WTC11 (cell line): Measurements from ENCODE around the gene WDR19. TPM values are rescaled to one million over a fixed set of nuclear protein-coding genes. Genes with fewer than 3 reads are reported as not detected.

Source experiments
- ATAC-seq: fragments of 200-7000 bp; cut with Tn5 transposase; 2 replicates; pipeline ENCODE4 v1.10.0; 2021; ENCODE audit warnings: mild to moderate bottlenecking, moderate library complexity
- CTCF ChIA-PET: fragments of 300-600 bp; sonication (Branson Sonifier 250); formaldehyde crosslinking; loops from one replicate; lab custom pipeline; 2021; ENCODE audit warnings: antibody characterized with exemption; lab: Charles Lee
- POLR2A ChIA-PET: fragments of 350-600 bp; sonication (Branson Sonifier 250); formaldehyde crosslinking; loops from one replicate; lab custom pipeline; 2021; ENCODE audit warnings: antibody characterized with exemption; lab: Charles Lee
- DNase-seq: peaks from one replicate; pipeline ENCODE4 v3.0.0; 2021; ENCODE audit warnings: low spot score
- H3K27ac Mint-ChIP-seq: 2 replicates; pipeline ENCODE4 v1.8.0; 2021; ENCODE audit warnings: mixed read lengths
- H3K27me3 Mint-ChIP-seq: 2 replicates; pipeline ENCODE4 v1.8.0; 2021; ENCODE audit warnings: low read depth, mild to moderate bottlenecking, moderate library complexity, mixed read lengths
- H3K36me3 Mint-ChIP-seq: 2 replicates; pipeline ENCODE4 v1.8.0; 2021; ENCODE audit warnings: mixed read lengths
- H3K4me1 Mint-ChIP-seq: 2 replicates; pipeline ENCODE4 v1.8.0; 2022; ENCODE audit warnings: mixed read lengths
- H3K4me3 Mint-ChIP-seq: 2 replicates; pipeline ENCODE4 v1.8.0; 2021; ENCODE audit warnings: mild to moderate bottlenecking, moderate library complexity, mixed read lengths
- H3K9me3 Mint-ChIP-seq: 2 replicates; pipeline ENCODE4 v1.8.0; 2021; ENCODE audit warnings: mixed read lengths
- AR ChIP-seq: fragments of 250-450 bp; sonication (Bioruptor Pico); IDR thresholded peaks from 2 replicates; pipeline ENCODE4 v1.9.0; 2021; ENCODE audit warnings: mild to moderate bottlenecking
- ATF6 ChIP-seq: sonication (generic); formaldehyde crosslinking; IDR thresholded peaks from 2 replicates; pipeline ENCODE4 v1.8.1; 2023; ENCODE audit warnings: mild to moderate bottlenecking, missing genetic modification reagents
- GRHL2 ChIP-seq: fragments of 250-450 bp; sonication (Bioruptor Pico); IDR thresholded peaks from 2 replicates; pipeline ENCODE4 v1.8.0; 2022; ENCODE audit warnings: mild to moderate bottlenecking, moderate library complexity; ENCODE audit not compliant: insufficient replicate concordance, severe bottlenecking
- GTF2I ChIP-seq: fragments of 250-450 bp; sonication (Bioruptor Pico); conservative IDR thresholded peaks from 2 replicates; pipeline ENCODE4 v1.4.0; 2021; ENCODE audit warnings: mild to moderate bottlenecking
- JAZF1 ChIP-seq: fragments of 250-450 bp; sonication (Bioruptor Pico); IDR thresholded peaks from 2 replicates; pipeline ENCODE4 v1.9.0; 2021; ENCODE audit warnings: moderate library complexity, mild to moderate bottlenecking, inconsistent platforms
- MAX ChIP-seq: sonication (generic); formaldehyde crosslinking; IDR thresholded peaks from 2 replicates; pipeline ENCODE4 v1.8.0; 2022; ENCODE audit warnings: mild to moderate bottlenecking, missing genetic modification reagents
- NFATC4 ChIP-seq: fragments of 250-450 bp; sonication (Bioruptor Pico); IDR thresholded peaks from 2 replicates; pipeline ENCODE4 v1.9.0; 2021; ENCODE audit warnings: mild to moderate bottlenecking
- NFE2L1 ChIP-seq: sonication (generic); formaldehyde crosslinking; IDR thresholded peaks from 2 replicates; pipeline ENCODE4 v1.8.1; 2023; ENCODE audit warnings: missing genetic modification reagents
- NFYB ChIP-seq: sonication (generic); formaldehyde crosslinking; conservative IDR thresholded peaks from 2 replicates; pipeline ENCODE4 v1.8.0; 2022; ENCODE audit warnings: low read depth, missing genetic modification reagents
- PRDM15 ChIP-seq: sonication (generic); formaldehyde crosslinking; IDR thresholded peaks from 2 replicates; pipeline ENCODE4 v1.8.0; 2022; ENCODE audit warnings: missing genetic modification reagents
- STAT6 ChIP-seq: sonication (generic); formaldehyde crosslinking; conservative IDR thresholded peaks from 2 replicates; pipeline ENCODE4 v1.8.1; 2023; ENCODE audit warnings: mild to moderate bottlenecking, low read depth, missing genetic modification reagents, moderate library complexity
- USF2 ChIP-seq: sonication (generic); formaldehyde crosslinking; IDR thresholded peaks from 2 replicates; pipeline ENCODE4 v1.8.1; 2023; ENCODE audit warnings: mild to moderate bottlenecking, missing genetic modification reagents, moderate library complexity
- ZBTB43 ChIP-seq: sonication (generic); formaldehyde crosslinking; IDR thresholded peaks from 2 replicates; pipeline ENCODE4 v1.8.1; 2023; ENCODE audit warnings: mild to moderate bottlenecking, missing genetic modification reagents
- ZNF281 ChIP-seq: sonication (generic); formaldehyde crosslinking; IDR thresholded peaks from 2 replicates; pipeline ENCODE4 v1.8.0; 2023; ENCODE audit warnings: mild to moderate bottlenecking, missing genetic modification reagents
- total RNA-seq: library from RNA; stranded (reverse); gene quantifications from 3 replicates; pipeline ENCODE4 v1.2.3, GENCODE V29; 2021

The WDR19 gene
- total RNA-seq, 1 experiment from 2014 or later, result 23.3 TPM

GRCh38 chr4:39279416-39279815 is 97.1 kb downstream of the WDR19 start (continued):
- no peak for TF ChIP-seq ZNF281 (CRISPR knock-in tag)
- no peak for TF ChIP-seq JAZF1
- no peak for TF ChIP-seq STAT6 (CRISPR knock-in tag)

GRCh38 chr4:39280770-39281169 is 98.4 kb downstream of the WDR19 start:
- Mint-ChIP-seq H3K36me3 (peaks cover 12% of the 10 kb centered on the region; the same call in 1 of the 2 replicates), H3K27me3 (no peaks in the 10 kb centered on the region), H3K9me3 (no peaks in the 10 kb centered on the region), H3K4me3 (no peak overlapping the region), H3K4me1 (no peaks in the 10 kb centered on the region), H3K27ac (no peak overlapping the region)
- no peak for DNase-seq
- CTCF ChIA-PET, result no interaction called here
- POLR2A ChIA-PET, result no interaction called here
- TF ChIP-seq PRDM15 (no peak), GRHL2 (CRISPR knock-in tag) (no peak), NFYB (CRISPR knock-in tag) (no peak)
- no peak for ATAC-seq

- Mint-ChIP-seq H3K27ac (no peak overlapping the region), H3K4me1 (peaks cover 11% of the 10 kb centered on the region), H3K4me3 (no peak overlapping the region), H3K36me3 (peaks cover 40% of the 10 kb centered on the region), H3K27me3 (no peaks in the 10 kb centered on the region), H3K9me3 (no peaks in the 10 kb centered on the region)
- POLR2A ChIA-PET, result no interaction called here
- no peak for ATAC-seq
- CTCF ChIA-PET, result no interaction called here
- no peak for DNase-seq
- TF ChIP-seq AR (CRISPR knock-in tag), result no peak
- no peak for TF ChIP-seq USF2 (CRISPR knock-in tag)
- TF ChIP-seq NFE2L1 (CRISPR knock-in tag), result no peak
- no peak for TF ChIP-seq ZBTB43 (CRISPR knock-in tag)
- no peak for TF ChIP-seq GTF2I (CRISPR knock-in tag)
- no peak for TF ChIP-seq MAX
- TF ChIP-seq NFATC4 (CRISPR knock-in tag), result no peak
- no peak for TF ChIP-seq ATF6 (CRISPR knock-in tag)
Observed at GRCh38 chr4:39285111-39285795, 102.9 kb downstream of the WDR19 start.
